SK-N-DZ (cell line): ENCODE results near the gene MAGEC2. TPM values are rescaled to one million over a fixed set of nuclear protein-coding genes. Genes with fewer than 3 reads are reported as not detected.

Experiments
- DNase-seq: peaks from one replicate; pipeline ENCODE4 v3.0.0-alpha.2; 2015; ENCODE audit warnings: low spot score
- polyA plus RNA-seq, 2 experiments: library from polyadenylated mRNA; depleted of rRNA; stranded (reverse); fragments of >200 nt; gene quantifications; 2 replicates each; pipeline ENCODE4 v1.2.3, GENCODE V29; 2014

MAGEC2 gene
- polyA plus RNA-seq (2014; cell fraction: cytosol; rRNA removed) = 3.4 and 5.3 TPM in 2 replicates
- 0.39 and 2.5 TPM in 2 replicates for polyA plus RNA-seq (2014; cell fraction: nucleus; rRNA removed)

- no peak for DNase-seq
Observed at GRCh38 chrX:142204522-142205433, at the start of gene MAGEC2. Gene MAGEC2, minus strand, starts transcription at chrX:142205290. Its CDS starts 1,303 bp downstream, at chrX:142203987.

- no peak for DNase-seq
Observed at GRCh38 chrX:142251680-142252079, 46.6 kb upstream of the MAGEC2 start.

- DNase-seq = no peak
Observed at GRCh38 chrX:142251202-142251601, 46.1 kb upstream of the MAGEC2 start.

GRCh38 chrX:142250502-142250901 is 45.4 kb upstream of the MAGEC2 start:
- DNase-seq = no peak

- no peak for DNase-seq
Observed at GRCh38 chrX:142249721-142250120, 44.6 kb upstream of the MAGEC2 start.

- no peak for DNase-seq
Observed at GRCh38 chrX:142244568-142244967, 39.5 kb upstream of the MAGEC2 start.

GRCh38 chrX:142238536-142238935 is 33.4 kb upstream of the MAGEC2 start:
- DNase-seq = no peak

GRCh38 chrX:142233400-142233799 is 28.3 kb upstream of the MAGEC2 start:
- no peak for DNase-seq

GRCh38 chrX:142214081-142214480 is 9.0 kb upstream of the MAGEC2 start:
- no peak for DNase-seq

GRCh38 chrX:142201113-142201512 is 4.0 kb downstream of the MAGEC2 start:
- DNase-seq = no peak

- no peak for DNase-seq
Observed at GRCh38 chrX:142186103-142186502, 19.0 kb downstream of the MAGEC2 start.

GRCh38 chrX:142184756-142185602 is 20.1 kb downstream of the MAGEC2 start:
- no peak for DNase-seq

GRCh38 chrX:142156567-142156966 is 48.5 kb downstream of the MAGEC2 start:
- peak; percentile 11 for DNase-seq
